ENCODE data around the gene THOC1.
"Not testable (repeated sequence)": the region's sequence is repeated elsewhere in the genome, so short reads cannot be mapped to it uniquely, and the experiment has no call there.

Gene THOC1

GRCh38 chr18:295756-296490 lies 28.1 kb upstream of the THOC1 start:
- ChIA-PET CTCF (interaction anchor here (0.7 to 1.6 kb wide), 3 partner anchors 9 to 16 kb away, joined by 3 to 5 read pairs (median 4); no protein-coding TSS in a partner anchor), POLR2A (no interaction called here)

GRCh38 chr18:294566-294965 lies 26.7 kb upstream of the THOC1 start:
- no peak for TF ChIP-seq CTCF (IDR thresholded peaks at IDR 0.05; ENCODE audit: control extremely low read depth, extremely low read depth, low read depth, missing control alignments)
- CTCF ChIA-PET = no interaction called here
- DNase-seq (ENCODE audit: extremely low spot score) = no peak
- POLR2A ChIA-PET = no interaction called here

More at GRCh38 chr18:295756-296490, 28.1 kb upstream of the THOC1 start:
- no peak for DNase-seq (ENCODE audit: extremely low spot score)
- no peak for TF ChIP-seq CTCF (IDR thresholded peaks at IDR 0.05; ENCODE audit: control extremely low read depth, extremely low read depth, low read depth, missing control alignments)

- POLR2A ChIA-PET = no interaction called here
- DNase-seq (ENCODE audit: extremely low spot score) = no peak
- CTCF ChIA-PET = no interaction called here
- no peak for TF ChIP-seq CTCF (IDR thresholded peaks at IDR 0.05; ENCODE audit: control extremely low read depth, extremely low read depth, low read depth, missing control alignments)
These were observed 25.7 kb upstream of the THOC1 start for GRCh38 chr18:293536-293935.

GRCh38 chr18:292271-292670 lies 24.4 kb upstream of the THOC1 start:
- CTCF ChIA-PET = interaction anchor here (2.1 kb wide), 1 partner anchor 11 kb away, joined by 4 read pairs; no protein-coding TSS in a partner anchor
- POLR2A ChIA-PET = no interaction called here
- TF ChIP-seq CTCF (IDR thresholded peaks at IDR 0.05; ENCODE audit: control extremely low read depth, extremely low read depth, low read depth, missing control alignments) = no peak
- no peak for DNase-seq (ENCODE audit: extremely low spot score)

GRCh38 chr18:289970-290369 lies 22.1 kb upstream of the THOC1 start:
- DNase-seq (ENCODE audit: extremely low spot score); POLR2A ChIA-PET; CTCF ChIA-PET: not testable (repeated sequence)

GRCh38 chr18:289026-289425 lies 21.2 kb upstream of the THOC1 start:
- DNase-seq (ENCODE audit: extremely low spot score) = no peak
- ChIA-PET POLR2A (no interaction called here), CTCF (no interaction called here)
- no peak for TF ChIP-seq CTCF (IDR thresholded peaks at IDR 0.05; ENCODE audit: control extremely low read depth, extremely low read depth, low read depth, missing control alignments)

GRCh38 chr18:286515-287310 lies 18.9 kb upstream of the THOC1 start:
- POLR2A ChIA-PET = no interaction called here
- CTCF ChIA-PET = interaction anchor here (0.9 to 1.4 kb wide), 2 partner anchors 10 to 331 kb away, joined by 3 to 4 read pairs; no protein-coding TSS in a partner anchor
- TF ChIP-seq CTCF (IDR thresholded peaks at IDR 0.05; ENCODE audit: control extremely low read depth, extremely low read depth, low read depth, missing control alignments) = no peak
- DNase-seq (ENCODE audit: extremely low spot score) = no peak

Measured in GM10248 (cell line).